Right lobe of liver (tissue), 6 donors: Measurements from ENCODE around the gene ZNF341. TPM values are rescaled to one million over a fixed set of nuclear protein-coding genes. Genes with fewer than 3 reads are reported as not detected.

Experiments used
- ATAC-seq, 4 donors: fragments of 200-7000 bp; cut with Tn5 transposase; one replicate each; pipeline ENCODE4 v1.9.1; 2020; ENCODE audit warnings: mild to moderate bottlenecking in 4 of 4, moderate library complexity in 4 of 4
- DNase-seq, 3 donors: peaks; one replicate each; pipeline ENCODE4 v3.0.0-alpha.2; 2020
- H3K27ac ChIP-seq, 3 donors: fragments of 200-600 bp; one replicate each; pipeline ENCODE4 v1.8.0; 2022
- H3K27me3 ChIP-seq, 2 donors: fragments of 200-600 bp; one replicate each; pipeline ENCODE4 v1.8.0; 2022
- H3K36me3 ChIP-seq, 4 donors: fragments of 200-600 bp; sonication (generic) in 1 of 4; one replicate each; pipeline versions ENCODE4 v1.5.1 to v1.8.0; 2017 to 2022; ENCODE audit warnings: control low read depth in 1 of 4
- H3K4me1 ChIP-seq, 4 donors: fragments of 200-600 bp; sonication (generic) in 1 of 4; one replicate each; pipeline versions ENCODE4 v1.5.1 to v1.8.0; 2017 to 2022; ENCODE audit warnings: control low read depth in 1 of 4
- H3K4me3 ChIP-seq, 3 donors: fragments of 200-600 bp; one replicate each; pipeline ENCODE4 v1.8.0; 2022
- H3K9me3 ChIP-seq, 4 donors: fragments of 200-600 bp; sonication (generic) in 1 of 4; one replicate each; pipeline versions ENCODE4 v1.5.1 to v1.8.0; 2017 to 2022; ENCODE audit warnings: control low read depth in 1 of 4
- CTCF ChIP-seq, 4 donors: fragments of 200-600 bp in 3 of 4; fragments of 450-650 bp in 1 of 4; IDR thresholded peaks; one replicate each; pipeline versions ENCODE4 v1.5.1 to v1.8.0; 2016 to 2022; ENCODE audit warnings: antibody characterized with exemption in 4 of 4, mild to moderate bottlenecking in 2 of 4
- POLR2A ChIP-seq: fragments of 450-650 bp; IDR thresholded peaks from one replicate; pipeline ENCODE4 v1.6.1; 2017; ENCODE audit warnings: antibody characterized with exemption, mild to moderate bottlenecking
- WGBS: methylation state at CpG from one replicate; pipeline ENCODE4 v1.1.6; 2018; ENCODE audit warnings: low coverage, low lambda C conversion rate; ENCODE audit not compliant: insufficient coverage; ENCODE audit errors: missing lambda C conversion rate; 5-methylcytosine and 5-hydroxymethylcytosine counted together
- intact Hi-C, 2 donors: fragments of 100-400 bp; cut with DNase I; formaldehyde crosslinking; loops; one replicate each; pipeline versions ENCODE4 v1.11.2 to v1.14.1; 2022
- total RNA-seq, 6 experiments: library from RNA; depleted of rRNA in 2 of 6; stranded (reverse); fragments of >200 nt in 2 of 6; fragmentation: NEBNext Ultra II Directional in 3 of 6; extraction: Animal tissue kit (Norgen Biotek cat#: 25700) in 3 of 6; gene quantifications; one replicate each; pipeline versions ENCODE4 v1.1.0 to v1.2.4, GENCODE V29; 2016 to 2023
- donor health status: DM: no; HTN: yes; CAD: no.
- donor health status: DM: no; HTN: no; CAD: no.
- donor health status: DM: no; HTN: no; CAD: no.
- donor health status: DM: no; HTN: yes; CAD: no.
- donor health status: DM: no; HTN: yes; CAD: no.

ZNF341 gene
- total RNA-seq, 6 experiments from 2014 or later: 0.99 to 2.0 (median 1.6) TPM

- Histone ChIP-seq H3K27ac (no peak overlapping the region), H3K4me3 (no peak overlapping the region), H3K9me3 (no peaks in the 10 kb centered on the region), H3K4me1 (peaks cover 0 to 3% (median 0%) of the 10 kb centered on the region in 4 donors), H3K27me3 (no peaks in the 10 kb centered on the region), H3K36me3 (no peaks in the 10 kb centered on the region)
- no peak for DNase-seq
- TF ChIP-seq CTCF (IDR thresholded peaks at IDR 0.05): no peak
- no peak for TF ChIP-seq POLR2A
- intact Hi-C loops: no loop called here
- WGBS: 76% methylated on average over 11 of the region's 14 CpGs
- ATAC-seq: no peak
Observed at GRCh38 chr20:33686984-33687366, 44.8 kb upstream of the ZNF341 start.

GRCh38 chr20:33687370-33687915 lies 44.4 kb upstream of the ZNF341 start:
- ATAC-seq: no peak

GRCh38 chr20:33687993-33688937 lies 43.5 kb upstream of the ZNF341 start:
- Histone ChIP-seq H3K36me3 (no peaks in the 10 kb centered on the region), H3K27ac (no peak overlapping the region), H3K4me3 (no peak overlapping the region), H3K9me3 (no peaks in the 10 kb centered on the region), H3K4me1 (peaks cover 0 to 3% (median 0%) of the 10 kb centered on the region in 4 donors), H3K27me3 (no peaks in the 10 kb centered on the region)
- no peak for DNase-seq
- intact Hi-C loops: no loop called here
- TF ChIP-seq POLR2A: no peak
- TF ChIP-seq CTCF (IDR thresholded peaks at IDR 0.05): no peak
- ATAC-seq: no peak
- 100% methylated on average over 2 of the region's 3 CpGs for WGBS

More at GRCh38 chr20:33687370-33687915, 44.4 kb upstream of the ZNF341 start:
- H3K4me1 ChIP-seq: peaks cover 0 to 3% (median 0%) of the 10 kb centered on the region in 4 donors
- no peaks in the 10 kb centered on the region for H3K27me3 ChIP-seq
- intact Hi-C loops: no loop called here
- WGBS: 75% methylated on average over 7 of the region's 8 CpGs
- no peak for TF ChIP-seq CTCF (IDR thresholded peaks at IDR 0.05)
- no peak for TF ChIP-seq POLR2A
- DNase-seq: no peak
- H3K36me3 ChIP-seq: no peaks in the 10 kb centered on the region
- no peaks in the 10 kb centered on the region for H3K9me3 ChIP-seq
- H3K4me3 ChIP-seq: no peak overlapping the region
- no peak overlapping the region for H3K27ac ChIP-seq

- no peak for ATAC-seq
- H3K4me1 ChIP-seq: peaks cover 0 to 3% (median 0%) of the 10 kb centered on the region in 4 donors
- H3K9me3 ChIP-seq: no peaks in the 10 kb centered on the region
- no peak overlapping the region for H3K4me3 ChIP-seq
- H3K27me3 ChIP-seq: no peaks in the 10 kb centered on the region
- H3K36me3 ChIP-seq: no peaks in the 10 kb centered on the region
- H3K27ac ChIP-seq: no peak overlapping the region
- DNase-seq: no peak
- TF ChIP-seq POLR2A: no peak
- TF ChIP-seq CTCF (IDR thresholded peaks at IDR 0.05): no peak
- WGBS: 83% methylated on average over 2 of the region's 3 CpGs
- intact Hi-C loops: no loop called here
Observed at GRCh38 chr20:33688938-33689424, 42.8 kb upstream of the ZNF341 start.
